ENCODE results near the gene DLX4. TPM values are rescaled to one million over a fixed set of nuclear protein-coding genes. Genes with fewer than 3 reads are reported as not detected.

The DLX4 gene
- total and polyA plus RNA-seq, 2 experiments from 2014 or later, result 0.40 TPM; not detected in 1

DNA sequence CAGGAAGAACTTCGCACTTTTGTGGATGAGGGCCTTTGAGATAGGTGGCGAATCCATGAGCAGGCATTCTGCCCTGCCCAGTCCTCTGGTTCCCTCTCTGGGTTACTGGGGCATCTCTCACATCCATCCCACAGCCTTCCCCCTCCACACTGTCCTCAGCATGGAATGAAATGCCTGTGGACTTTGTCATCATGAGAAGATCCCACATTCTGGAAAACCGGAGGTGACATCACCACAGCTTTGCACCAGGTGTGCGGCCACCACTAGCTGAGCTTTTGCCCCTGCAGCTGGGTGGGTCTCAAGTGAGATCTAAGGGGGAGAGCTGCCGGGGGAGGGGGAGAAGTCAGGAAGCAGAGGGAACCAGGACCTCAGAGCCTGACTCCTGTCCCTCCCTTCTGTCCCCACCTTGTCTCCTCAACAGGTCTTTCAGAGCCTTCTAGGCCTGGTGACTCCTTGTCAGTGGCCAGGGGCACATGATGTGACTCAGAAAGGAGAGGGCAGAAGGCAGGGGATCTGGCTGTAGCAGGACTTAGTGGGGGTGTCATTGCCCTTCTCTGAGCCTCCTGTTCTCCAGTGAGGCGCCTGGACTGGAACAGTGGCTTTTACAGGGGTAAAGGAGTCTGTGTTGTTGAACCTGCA, 40.0 kb upstream of the DLX4 start:
- Histone ChIP-seq H3K79me2 (ENCODE audit: insufficient read depth) (no peaks in the 10 kb centered on the region), H4K20me1 (ENCODE audit: insufficient read depth) (no peaks in the 10 kb centered on the region), H3K4me1 (ENCODE audit: insufficient read depth) (peaks cover 33% of the 10 kb centered on the region), H3K9me2 (ENCODE audit: insufficient read depth) (no peaks in the 10 kb centered on the region), H3K9me3 (ENCODE audit: low read depth) (no peaks in the 10 kb centered on the region), H3F3A (ENCODE audit: insufficient read depth) (no peaks in the 10 kb centered on the region; the same call in 1 of the 2 replicates), H3K27me3 (replicated peaks; ENCODE audit: insufficient read depth) (no peaks in the 10 kb centered on the region), H2AFZ (no peak overlapping the region), H3K36me3 (ENCODE audit: low read depth) (no peaks in the 10 kb centered on the region), H3K4me2 (ENCODE audit: unreplicated experiment) (no peak overlapping the region), H3K9ac (no peak overlapping the region), H3K27ac (no peak overlapping the region), H3K4me3 (no peak overlapping the region)
- DNase-seq, result peak; percentile 34
- WGBS, 2 experiments (ENCODE audit: low coverage in 1 of 2, low lambda C conversion rate in 2 of 2, missing lambda C conversion rate in 2 of 2), result 60 to 64% methylated on average over 6 of the region's 6 CpGs
- in situ Hi-C loops (cut with MboI), result no loop called here
- no peak for TF ChIP-seq EZH2phosphoT487 (IDR thresholded peaks at IDR 0.05; ENCODE audit: insufficient read depth, low read depth)
- TF ChIP-seq EZH2 (IDR thresholded peaks at IDR 0.05; ENCODE audit: insufficient read depth, poor library complexity, severe bottlenecking), result no peak

DNA sequence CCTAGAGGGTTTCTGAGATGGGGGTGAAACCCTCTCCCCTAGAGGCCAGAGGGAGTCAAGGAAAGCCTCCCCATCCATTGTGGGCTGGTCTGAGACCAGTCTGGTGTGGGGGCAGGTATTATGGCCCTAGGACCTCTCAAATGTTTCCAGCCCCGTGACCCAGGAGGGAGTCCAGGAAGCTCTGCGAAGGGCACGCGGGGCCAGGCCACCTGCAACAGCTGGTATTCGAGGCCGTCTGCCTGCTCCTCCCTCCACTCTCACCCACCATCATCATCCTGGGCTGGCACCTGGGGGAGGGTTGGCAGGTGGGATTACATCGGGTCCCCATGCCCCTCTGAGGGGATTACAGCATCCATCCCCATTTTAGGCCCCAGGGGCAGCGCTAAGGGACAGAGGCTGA, 38.1 kb upstream of the DLX4 start:
- Histone ChIP-seq H3K9me3 (ENCODE audit: low read depth) (no peaks in the 10 kb centered on the region), H3K4me3 (no peak overlapping the region), H3K4me1 (ENCODE audit: insufficient read depth) (peaks cover 32% of the 10 kb centered on the region), H3K27me3 (replicated peaks; ENCODE audit: insufficient read depth) (no peaks in the 10 kb centered on the region), H3K9me2 (ENCODE audit: insufficient read depth) (no peaks in the 10 kb centered on the region), H4K20me1 (ENCODE audit: insufficient read depth) (no peaks in the 10 kb centered on the region), H2AFZ (no peak overlapping the region), H3K27ac (no peak overlapping the region), H3K36me3 (ENCODE audit: low read depth) (no peaks in the 10 kb centered on the region), H3F3A (ENCODE audit: insufficient read depth) (no peaks in the 10 kb centered on the region; the same call in 1 of the 2 replicates), H3K9ac (no peak overlapping the region), H3K4me2 (ENCODE audit: unreplicated experiment) (no peak overlapping the region), H3K79me2 (ENCODE audit: insufficient read depth) (no peaks in the 10 kb centered on the region)
- no peak for DNase-seq
- in situ Hi-C loops (cut with MboI), result no loop called here
- no peak for TF ChIP-seq EZH2phosphoT487 (IDR thresholded peaks at IDR 0.05; ENCODE audit: insufficient read depth, low read depth)
- TF ChIP-seq EZH2 (IDR thresholded peaks at IDR 0.05; ENCODE audit: insufficient read depth, poor library complexity, severe bottlenecking), result no peak
- 78 to 87% methylated on average over 7 to 8 of the region's 8 CpGs for WGBS, 2 experiments (ENCODE audit: low coverage in 1 of 2, low lambda C conversion rate in 2 of 2, missing lambda C conversion rate in 2 of 2)

DNA sequence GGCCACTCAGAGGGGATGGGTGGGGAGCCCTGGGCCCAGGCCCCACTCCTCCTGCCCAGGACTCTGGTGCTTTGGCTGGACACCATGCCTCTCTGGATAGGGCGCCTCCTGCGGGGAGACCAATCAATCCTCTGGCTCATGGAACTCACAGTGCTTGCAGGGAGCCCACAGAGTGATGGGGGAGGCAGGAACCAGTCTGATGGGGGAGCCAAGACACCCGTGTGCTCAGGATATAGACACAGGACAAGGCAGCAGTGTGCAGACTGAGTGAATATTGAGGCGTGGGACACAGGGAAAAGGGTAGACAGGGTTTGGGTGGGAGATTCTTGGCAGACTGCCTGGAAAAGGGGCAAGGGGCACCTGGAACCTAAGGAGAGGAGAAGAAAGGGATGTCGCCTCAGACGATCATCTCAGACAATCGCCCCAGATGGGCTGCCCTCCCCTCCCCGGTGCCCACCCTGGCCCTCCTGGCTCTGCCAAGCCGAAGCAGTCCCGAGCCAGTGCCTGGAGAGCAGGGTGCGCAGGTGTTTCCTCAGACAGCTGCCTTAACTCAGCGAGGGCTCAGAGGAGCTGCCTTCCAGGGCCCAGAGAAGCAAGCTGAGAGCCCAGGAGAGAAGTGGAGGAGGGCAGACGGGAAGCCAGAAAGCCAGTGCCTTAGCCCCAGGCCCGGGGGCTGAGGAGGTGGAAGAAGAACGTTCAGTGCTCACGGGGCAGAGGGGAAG, 37.4 kb upstream of the DLX4 start:
- H3K27me3 ChIP-seq (replicated peaks; ENCODE audit: insufficient read depth), result no peaks in the 10 kb centered on the region
- peaks cover 25% of the 10 kb centered on the region for H3K4me1 ChIP-seq (ENCODE audit: insufficient read depth)
- H3K4me2 ChIP-seq (ENCODE audit: unreplicated experiment), result no peak overlapping the region
- no peak for DNase-seq
- no peak overlapping the region for H3K27ac ChIP-seq
- H2AFZ ChIP-seq, result no peak overlapping the region
- in situ Hi-C loops (cut with MboI), result no loop called here
- no peak overlapping the region for H3K4me3 ChIP-seq
- H3K9me2 ChIP-seq (ENCODE audit: insufficient read depth), result no peaks in the 10 kb centered on the region
- H3K9ac ChIP-seq, result no peak overlapping the region
- no peaks in the 10 kb centered on the region for H3K36me3 ChIP-seq (ENCODE audit: low read depth)
- no peaks in the 10 kb centered on the region; the same call in 1 of the 2 replicates for H3F3A ChIP-seq (ENCODE audit: insufficient read depth)
- H3K79me2 ChIP-seq (ENCODE audit: insufficient read depth), result no peaks in the 10 kb centered on the region
- H3K9me3 ChIP-seq (ENCODE audit: low read depth), result no peaks in the 10 kb centered on the region
- no peaks in the 10 kb centered on the region for H4K20me1 ChIP-seq (ENCODE audit: insufficient read depth)
- TF ChIP-seq EZH2 (IDR thresholded peaks at IDR 0.05; ENCODE audit: insufficient read depth, poor library complexity, severe bottlenecking) (no peak), EZH2phosphoT487 (IDR thresholded peaks at IDR 0.05; ENCODE audit: insufficient read depth, low read depth) (no peak)
- 61 to 78% methylated on average over 11 to 16 of the region's 16 CpGs for WGBS, 2 experiments (ENCODE audit: low coverage in 1 of 2, low lambda C conversion rate in 2 of 2, missing lambda C conversion rate in 2 of 2)

DNA sequence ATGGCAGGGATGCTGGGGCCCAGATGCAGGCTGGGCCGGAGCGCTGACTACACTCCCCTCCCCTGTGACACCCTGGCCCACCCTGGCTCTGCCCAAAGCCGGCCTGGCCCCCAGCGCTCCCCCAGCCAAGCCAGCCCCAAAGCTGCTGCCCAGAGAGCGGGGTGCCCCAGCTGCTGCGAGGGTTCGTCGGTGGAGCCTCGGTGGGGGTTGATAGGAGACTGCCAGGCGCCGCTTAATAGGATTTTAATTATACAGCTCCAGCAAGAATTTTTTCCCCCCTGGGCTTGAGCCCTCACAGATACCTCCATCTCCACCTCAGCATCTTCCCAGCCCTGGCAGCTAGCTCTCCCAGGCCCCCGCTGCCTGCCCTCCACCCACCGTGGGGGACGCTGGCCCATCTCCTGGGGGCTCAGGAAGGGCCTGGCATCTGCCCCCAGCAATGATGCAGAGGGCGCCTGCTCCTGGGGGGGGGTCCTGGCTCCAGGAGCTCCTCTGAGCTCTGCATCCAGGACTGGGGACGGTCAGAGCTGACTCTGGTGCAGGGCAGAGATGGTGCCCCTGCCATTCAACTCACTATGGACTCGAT, 36.8 kb upstream of the DLX4 start:
- Histone ChIP-seq H3K27ac (no peak overlapping the region), H3K9ac (no peak overlapping the region), H3K4me2 (ENCODE audit: unreplicated experiment) (no peak overlapping the region), H3K9me3 (ENCODE audit: low read depth) (no peaks in the 10 kb centered on the region), H3K79me2 (ENCODE audit: insufficient read depth) (no peaks in the 10 kb centered on the region), H3K4me1 (ENCODE audit: insufficient read depth) (peaks cover 18% of the 10 kb centered on the region), H3F3A (ENCODE audit: insufficient read depth) (no peaks in the 10 kb centered on the region; the same call in 1 of the 2 replicates), H3K36me3 (ENCODE audit: low read depth) (no peaks in the 10 kb centered on the region), H3K9me2 (ENCODE audit: insufficient read depth) (no peaks in the 10 kb centered on the region), H3K27me3 (replicated peaks; ENCODE audit: insufficient read depth) (no peaks in the 10 kb centered on the region), H2AFZ (no peak overlapping the region), H3K4me3 (no peak overlapping the region), H4K20me1 (ENCODE audit: insufficient read depth) (no peaks in the 10 kb centered on the region)
- no peak for DNase-seq
- in situ Hi-C loops (cut with MboI), result no loop called here
- TF ChIP-seq EZH2phosphoT487 (IDR thresholded peaks at IDR 0.05; ENCODE audit: insufficient read depth, low read depth), result no peak
- no peak for TF ChIP-seq EZH2 (IDR thresholded peaks at IDR 0.05; ENCODE audit: insufficient read depth, poor library complexity, severe bottlenecking)
- 59 to 67% methylated on average over 8 to 17 of the region's 17 CpGs for WGBS, 2 experiments (ENCODE audit: low coverage in 1 of 2, low lambda C conversion rate in 2 of 2, missing lambda C conversion rate in 2 of 2)
